Heart left ventricle (tissue), 13 donors: Measurements from ENCODE around the gene UNC93A.
"Not testable (repeated sequence)": the region's sequence is repeated elsewhere in the genome, so short reads cannot be mapped to it uniquely, and the experiment has no call there.

Experiments used
- POLR2A ChIP-seq, 2 donors: fragments of 450-650 bp; IDR thresholded peaks; one replicate each; pipeline ENCODE4 v1.6.1; 2017; ENCODE audit warnings: antibody characterized with exemption in 2 of 2, mild to moderate bottlenecking in 2 of 2, moderate library complexity in 2 of 2
- TF ChIP-seq, protein P1 (sequence below), 12 donors: fragments of 200-600 bp; sonication (generic) in 4 of 12; IDR thresholded peaks; one replicate each; pipeline versions ENCODE4 v1.5.0 to v1.8.0; 2018 to 2022; ENCODE audit warnings: antibody characterized with exemption in 12 of 12, mild to moderate bottlenecking in 5 of 12
- donor health status: ischemic (EF 13 %, LVEDD 7.1; RV severe dilation, severe dysfunction).
- donor health status: DM: no; HTN: yes; CAD: no.
- donor health status: DM: no; HTN: no; CAD: no.
- donor health status: ischemic (EF 25% LVEDD 6.9; RV normal size, moderate dysfunction).
- donor health status: ischemic (EF 25% LVEDD 5.7; RV mildly dilated, moderate dysfunction).
- donor health status: ischemic (EF 35%, LVEDD 5.7; RV mildly dilated, moderate dysfunction).
- donor health status: nonischemic (EF 11% LVEDD 7.7; RV severe dilation, severe dysfunction).
- donor health status: DM: yes; HTN: yes; CAD: no.
- donor health status: PGD.
- donor health status: ischemic (EF 29% LVEDD 5.4; RV normal size, mild dysfunction).
- donor health status: nonischemic (EF 23%, LVEDD 6.1; RV moderate dilation, normal function).

DNA sequence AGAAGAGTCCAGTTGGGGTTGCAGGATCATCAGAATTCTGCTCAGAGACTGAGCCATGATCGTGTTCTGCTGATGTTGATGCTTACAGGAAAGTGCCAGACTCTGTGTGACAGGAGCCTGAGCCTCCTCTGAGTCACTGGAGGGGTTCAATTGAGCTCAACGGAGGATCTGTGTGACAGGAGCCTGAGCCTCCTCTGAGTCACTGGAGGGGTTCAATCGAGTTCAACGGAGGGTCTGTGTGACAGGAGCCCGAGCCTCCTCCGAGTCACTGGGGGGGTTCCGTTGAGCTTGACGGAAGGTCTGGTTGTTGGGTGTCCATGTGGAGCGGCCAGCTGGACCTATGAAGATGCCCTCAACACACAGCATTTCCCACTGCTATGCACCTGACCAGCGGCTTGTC is 27.2 kb downstream of the UNC93A start:
- TF ChIP-seq, protein P1, sequence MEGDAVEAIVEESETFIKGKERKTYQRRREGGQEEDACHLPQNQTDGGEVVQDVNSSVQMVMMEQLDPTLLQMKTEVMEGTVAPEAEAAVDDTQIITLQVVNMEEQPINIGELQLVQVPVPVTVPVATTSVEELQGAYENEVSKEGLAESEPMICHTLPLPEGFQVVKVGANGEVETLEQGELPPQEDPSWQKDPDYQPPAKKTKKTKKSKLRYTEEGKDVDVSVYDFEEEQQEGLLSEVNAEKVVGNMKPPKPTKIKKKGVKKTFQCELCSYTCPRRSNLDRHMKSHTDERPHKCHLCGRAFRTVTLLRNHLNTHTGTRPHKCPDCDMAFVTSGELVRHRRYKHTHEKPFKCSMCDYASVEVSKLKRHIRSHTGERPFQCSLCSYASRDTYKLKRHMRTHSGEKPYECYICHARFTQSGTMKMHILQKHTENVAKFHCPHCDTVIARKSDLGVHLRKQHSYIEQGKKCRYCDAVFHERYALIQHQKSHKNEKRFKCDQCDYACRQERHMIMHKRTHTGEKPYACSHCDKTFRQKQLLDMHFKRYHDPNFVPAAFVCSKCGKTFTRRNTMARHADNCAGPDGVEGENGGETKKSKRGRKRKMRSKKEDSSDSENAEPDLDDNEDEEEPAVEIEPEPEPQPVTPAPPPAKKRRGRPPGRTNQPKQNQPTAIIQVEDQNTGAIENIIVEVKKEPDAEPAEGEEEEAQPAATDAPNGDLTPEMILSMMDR (IDR thresholded peaks at IDR 0.05): not testable (repeated sequence)
- not testable (repeated sequence) for TF ChIP-seq POLR2A (IDR thresholded peaks at IDR 0.05)
